Ishikawa (cell line): ENCODE data around the gene IL1B.

Experiments used
- CEBPB ChIP-seq: IDR thresholded peaks from 2 replicates; pipeline ENCODE4 v1.6.1; 2012
- CREB1 ChIP-seq: IDR thresholded peaks from 2 replicates; pipeline ENCODE4 v1.6.1; 2012; ENCODE audit warnings: low read depth
- EGR1 ChIP-seq: IDR thresholded peaks from 2 replicates; pipeline ENCODE4 v1.6.1; 2012
- EP300 ChIP-seq: IDR thresholded peaks from 2 replicates; pipeline ENCODE4 v1.6.1; 2012; ENCODE audit warnings: borderline replicate concordance
- FOXM1 ChIP-seq: IDR thresholded peaks from 2 replicates; pipeline ENCODE4 v1.6.1; 2012; ENCODE audit warnings: low read depth, borderline replicate concordance
- NFIC ChIP-seq: IDR thresholded peaks from 2 replicates; pipeline ENCODE4 v1.6.1; 2012
- RAD21 ChIP-seq: IDR thresholded peaks from 2 replicates; pipeline ENCODE4 v1.6.1; 2012; ENCODE audit warnings: low read depth
- TAF1 ChIP-seq: IDR thresholded peaks from 2 replicates; pipeline ENCODE4 v1.6.1; 2012; ENCODE audit warnings: low read depth, mild to moderate bottlenecking
- TCF12 ChIP-seq: IDR thresholded peaks from 2 replicates; pipeline ENCODE4 v1.6.1; 2012; ENCODE audit warnings: low read depth
- TEAD4 ChIP-seq: IDR thresholded peaks from 2 replicates; pipeline ENCODE4 v1.6.1; 2012
- YY1 ChIP-seq: IDR thresholded peaks from 2 replicates; pipeline ENCODE4 v1.6.1; 2012; ENCODE audit warnings: low read depth
- ZBTB7A ChIP-seq: IDR thresholded peaks from 2 replicates; pipeline ENCODE4 v1.6.1; 2012; ENCODE audit warnings: low read depth
- TF ChIP-seq, protein P1 (sequence below): IDR thresholded peaks from 2 replicates; pipeline ENCODE4 v1.6.1; 2012
- TF ChIP-seq, protein P2 (sequence below): IDR thresholded peaks from 2 replicates; pipeline ENCODE4 v1.6.1; 2012
- TF ChIP-seq, protein P3 (sequence below): IDR thresholded peaks from 2 replicates; pipeline ENCODE4 v1.6.1; 2012; ENCODE audit warnings: low read depth, mild to moderate bottlenecking

Gene IL1B

DNA sequence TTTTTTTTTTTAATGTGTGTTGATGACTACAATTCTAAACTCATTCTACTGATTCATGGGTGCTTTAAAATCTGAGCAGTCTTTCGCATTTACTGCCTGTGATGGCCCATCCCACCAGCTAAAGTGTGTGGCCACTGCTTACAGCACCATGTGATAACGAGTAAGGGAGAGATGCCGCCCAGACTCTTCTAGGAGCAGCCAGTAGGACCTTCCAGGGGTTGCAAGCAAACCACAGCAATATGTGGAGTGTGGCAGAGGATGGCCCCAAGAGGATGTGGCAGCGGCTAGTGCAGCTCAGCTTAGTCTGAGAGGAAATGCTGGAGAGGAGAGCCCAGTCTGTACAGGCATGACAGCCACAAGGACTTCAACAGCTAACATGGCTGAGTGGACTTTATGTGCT, 14.9 kb downstream of the IL1B start:
- TF ChIP-seq CREB1 (no peak), EP300 (no peak), RAD21 (no peak), YY1 (no peak), NFIC (no peak), EGR1 (no peak), CEBPB (no peak), FOXM1 (no peak), TEAD4 (no peak), ZBTB7A (no peak), TCF12 (no peak)
- TF ChIP-seq, protein P1, sequence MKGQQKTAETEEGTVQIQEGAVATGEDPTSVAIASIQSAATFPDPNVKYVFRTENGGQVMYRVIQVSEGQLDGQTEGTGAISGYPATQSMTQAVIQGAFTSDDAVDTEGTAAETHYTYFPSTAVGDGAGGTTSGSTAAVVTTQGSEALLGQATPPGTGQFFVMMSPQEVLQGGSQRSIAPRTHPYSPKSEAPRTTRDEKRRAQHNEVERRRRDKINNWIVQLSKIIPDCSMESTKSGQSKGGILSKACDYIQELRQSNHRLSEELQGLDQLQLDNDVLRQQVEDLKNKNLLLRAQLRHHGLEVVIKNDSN = no peak
- TF ChIP-seq, protein P2, sequence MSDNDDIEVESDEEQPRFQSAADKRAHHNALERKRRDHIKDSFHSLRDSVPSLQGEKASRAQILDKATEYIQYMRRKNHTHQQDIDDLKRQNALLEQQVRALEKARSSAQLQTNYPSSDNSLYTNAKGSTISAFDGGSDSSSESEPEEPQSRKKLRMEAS = no peak
- TF ChIP-seq, protein P3, sequence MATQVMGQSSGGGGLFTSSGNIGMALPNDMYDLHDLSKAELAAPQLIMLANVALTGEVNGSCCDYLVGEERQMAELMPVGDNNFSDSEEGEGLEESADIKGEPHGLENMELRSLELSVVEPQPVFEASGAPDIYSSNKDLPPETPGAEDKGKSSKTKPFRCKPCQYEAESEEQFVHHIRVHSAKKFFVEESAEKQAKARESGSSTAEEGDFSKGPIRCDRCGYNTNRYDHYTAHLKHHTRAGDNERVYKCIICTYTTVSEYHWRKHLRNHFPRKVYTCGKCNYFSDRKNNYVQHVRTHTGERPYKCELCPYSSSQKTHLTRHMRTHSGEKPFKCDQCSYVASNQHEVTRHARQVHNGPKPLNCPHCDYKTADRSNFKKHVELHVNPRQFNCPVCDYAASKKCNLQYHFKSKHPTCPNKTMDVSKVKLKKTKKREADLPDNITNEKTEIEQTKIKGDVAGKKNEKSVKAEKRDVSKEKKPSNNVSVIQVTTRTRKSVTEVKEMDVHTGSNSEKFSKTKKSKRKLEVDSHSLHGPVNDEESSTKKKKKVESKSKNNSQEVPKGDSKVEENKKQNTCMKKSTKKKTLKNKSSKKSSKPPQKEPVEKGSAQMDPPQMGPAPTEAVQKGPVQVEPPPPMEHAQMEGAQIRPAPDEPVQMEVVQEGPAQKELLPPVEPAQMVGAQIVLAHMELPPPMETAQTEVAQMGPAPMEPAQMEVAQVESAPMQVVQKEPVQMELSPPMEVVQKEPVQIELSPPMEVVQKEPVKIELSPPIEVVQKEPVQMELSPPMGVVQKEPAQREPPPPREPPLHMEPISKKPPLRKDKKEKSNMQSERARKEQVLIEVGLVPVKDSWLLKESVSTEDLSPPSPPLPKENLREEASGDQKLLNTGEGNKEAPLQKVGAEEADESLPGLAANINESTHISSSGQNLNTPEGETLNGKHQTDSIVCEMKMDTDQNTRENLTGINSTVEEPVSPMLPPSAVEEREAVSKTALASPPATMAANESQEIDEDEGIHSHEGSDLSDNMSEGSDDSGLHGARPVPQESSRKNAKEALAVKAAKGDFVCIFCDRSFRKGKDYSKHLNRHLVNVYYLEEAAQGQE = no peak

DNA sequence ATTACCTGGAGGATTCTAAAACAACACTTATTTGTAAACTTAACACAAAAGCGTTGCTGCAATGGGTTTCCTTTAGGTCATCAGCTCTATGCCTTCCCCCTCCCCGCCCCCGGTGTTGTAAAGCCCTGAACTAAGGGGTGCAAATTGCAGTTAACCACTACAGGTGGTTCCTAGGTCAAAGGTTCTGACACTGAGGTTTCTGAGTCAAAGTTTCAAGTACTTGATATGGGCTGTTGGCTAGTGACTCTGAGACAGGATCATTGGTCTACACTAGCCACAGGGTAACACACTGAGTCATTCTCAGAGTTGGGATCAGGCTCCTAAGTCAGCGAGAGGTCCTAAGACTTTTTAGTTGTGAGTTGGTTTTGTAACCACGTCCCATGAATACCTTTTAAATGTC, 15.4 kb downstream of the IL1B start:
- no peak for TF ChIP-seq CREB1
- TF ChIP-seq, protein P2 = no peak
- TF ChIP-seq, protein P1 = no peak
- TF ChIP-seq NFIC = no peak
- TF ChIP-seq RAD21 = no peak
- TF ChIP-seq CEBPB = no peak
- TF ChIP-seq, protein P3 = no peak
- no peak for TF ChIP-seq TAF1
- no peak for TF ChIP-seq TCF12

DNA sequence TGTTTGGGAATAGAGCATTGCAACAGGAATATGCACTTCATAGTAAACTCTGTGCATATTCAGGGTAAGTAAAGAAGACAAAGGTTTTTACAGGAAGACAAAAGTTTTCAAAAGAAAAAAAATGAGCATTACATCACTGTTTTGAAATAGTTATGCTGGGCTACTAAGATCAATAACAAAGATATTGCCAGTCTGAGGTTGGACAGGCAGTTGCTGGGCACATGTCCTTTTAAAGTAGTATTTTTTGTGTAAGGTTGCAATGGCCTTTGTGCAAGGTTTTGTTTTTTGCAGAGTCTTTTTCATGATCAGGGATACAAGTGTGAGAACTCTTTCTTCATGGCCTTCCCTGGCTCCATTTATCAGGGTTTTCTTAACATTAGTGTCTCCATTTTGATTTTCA, 16.2 kb downstream of the IL1B start:
- TF ChIP-seq YY1 (no peak), CEBPB (no peak), TAF1 (no peak), FOXM1 (no peak), CREB1 (no peak), TEAD4 (no peak), NFIC (no peak), RAD21 (no peak), EP300 (no peak), EGR1 (no peak), TCF12 (no peak), ZBTB7A (no peak)
- TF ChIP-seq, protein P1 = no peak
- TF ChIP-seq, protein P2 = no peak
- TF ChIP-seq, protein P3 = no peak

DNA sequence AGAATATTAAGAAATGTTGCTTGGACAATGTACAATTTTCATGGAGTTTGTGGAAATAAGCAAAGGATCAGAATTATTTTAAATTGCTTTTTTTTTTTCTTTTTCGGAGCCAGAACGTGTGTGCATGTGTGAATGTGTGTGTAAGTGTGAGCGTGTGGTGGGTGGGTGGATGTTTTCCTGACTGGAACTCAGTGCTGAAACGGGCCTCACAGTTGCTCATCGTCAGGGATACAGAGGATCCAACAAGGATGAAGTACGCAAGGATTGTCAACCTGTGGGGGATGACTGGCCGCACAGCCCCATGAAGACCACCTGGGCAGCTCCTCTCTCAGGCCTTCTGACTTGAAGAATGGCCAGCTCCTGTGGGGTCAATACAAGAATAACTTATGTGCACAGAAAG, 17.5 kb downstream of the IL1B start:
- TF ChIP-seq CEBPB (no peak), TAF1 (no peak), EP300 (no peak), EGR1 (no peak), YY1 (no peak), CREB1 (no peak)
